H1 (cell line): Measurements from ENCODE around the gene UMAD1. TPM values are rescaled to one million over a fixed set of nuclear protein-coding genes. Genes with fewer than 3 reads are reported as not detected.

Source experiments
- CTCF ChIA-PET: fragments of 300-600 bp; sonication (Branson Sonifier 250); formaldehyde crosslinking; loops from one replicate; lab custom pipeline; 2021; ENCODE audit not compliant: partially characterized antibody; lab: Charles Lee
- POLR2A ChIA-PET: fragments of 300-600 bp; sonication (Branson Sonifier 250); formaldehyde crosslinking; loops from one replicate; lab custom pipeline; 2021; ENCODE audit warnings: inconsistent platforms; ENCODE audit not compliant: partially characterized antibody; lab: Charles Lee
- DNase-seq, 2 experiments: peaks; one replicate each; pipeline versions ENCODE4 v3.0.0 to v3.0.0-alpha.2; 2010 to 2022; ENCODE audit warnings: low spot score in 2 of 2, low read depth in 1 of 2, mixed read lengths in 1 of 2
- FAIRE-seq: peaks from 2 replicates; lab custom pipeline; 2011; peaks lifted over from hg19 to GRCh38; lab: Jason Lieb, UNC
- H2AFZ ChIP-seq: 2 replicates; pipeline ENCODE4 v1.8.1; 2012; ENCODE audit warnings: low read length, inconsistent platforms
- H2AK5ac ChIP-seq: 2 replicates; pipeline ENCODE4 v1.6.1; 2013; ENCODE audit warnings: low read depth, low read length
- H2BK120ac ChIP-seq: replicated peaks from 2 replicates; pipeline ENCODE3; 2013; ENCODE audit warnings: low read depth, low read length, inconsistent platforms
- H2BK12ac ChIP-seq: 2 replicates; pipeline ENCODE4 v1.6.1; 2013; ENCODE audit warnings: low read depth, low read length
- H2BK15ac ChIP-seq: 2 replicates; pipeline ENCODE4 v1.6.1; 2013; ENCODE audit warnings: low read length
- H2BK20ac ChIP-seq: 2 replicates; pipeline ENCODE4 v1.6.1; 2013; ENCODE audit warnings: low read length
- H2BK5ac ChIP-seq: 2 replicates; pipeline ENCODE4 v1.6.1; 2013; ENCODE audit warnings: low read depth, low read length
- H3K14ac ChIP-seq: 2 replicates; pipeline ENCODE4 v1.6.1; 2013; ENCODE audit warnings: inconsistent platforms; ENCODE audit not compliant: insufficient read length
- H3K18ac ChIP-seq: 2 replicates; pipeline ENCODE4 v1.6.1; 2013; ENCODE audit warnings: low read length; ENCODE audit errors: extremely low read depth
- H3K23ac ChIP-seq: 2 replicates; pipeline ENCODE4 v1.6.1; 2013; ENCODE audit warnings: inconsistent platforms; ENCODE audit not compliant: insufficient read length
- H3K23me2 ChIP-seq: 2 replicates; pipeline ENCODE4 v1.6.1; 2013; ENCODE audit warnings: low read depth, low read length
- H3K27ac ChIP-seq: 2 replicates; pipeline ENCODE4 v1.6.1; 2011; ENCODE audit warnings: low read depth, low read length, inconsistent platforms
- H3K27me3 ChIP-seq, 4 experiments: replicated peaks in 1 of 4; 1 replicate in 1 of 4; 2 replicates in 3 of 4; pipeline versions ENCODE4 v1.6.1 to v1.8.1; 2011 to 2013; ENCODE audit warnings: low read length in 3 of 4, mild to moderate bottlenecking in 3 of 4, inconsistent platforms in 2 of 4, mixed read lengths in 2 of 4, moderate library complexity in 1 of 4; ENCODE audit not compliant: control insufficient read depth in 3 of 4, insufficient read depth in 3 of 4; ENCODE audit errors: extremely low read depth in 1 of 4
- H3K36me3 ChIP-seq, 4 experiments: 2 replicates each; pipeline versions ENCODE4 v1.6.1 to v1.8.1; 2011 to 2013; ENCODE audit warnings: mild to moderate bottlenecking in 4 of 4, low read length in 3 of 4, moderate library complexity in 2 of 4, control low read depth in 1 of 4, inconsistent platforms in 1 of 4; ENCODE audit not compliant: insufficient read depth in 4 of 4, control insufficient read depth in 2 of 4
- H3K4ac ChIP-seq: replicated peaks from 2 replicates; pipeline ENCODE3; 2013; ENCODE audit warnings: low read length, low read depth, mixed read lengths, inconsistent platforms; ENCODE audit not compliant: insufficient read length
- H3K4me1 ChIP-seq, 4 experiments: replicated peaks in 1 of 4; 1 replicate in 1 of 4; 2 replicates in 3 of 4; pipeline versions ENCODE4 v1.6.1 to v1.8.1; 2011 to 2013; ENCODE audit warnings: low read length in 3 of 4, inconsistent platforms in 2 of 4, mixed read lengths in 1 of 4; ENCODE audit not compliant: insufficient read depth in 4 of 4, control insufficient read depth in 3 of 4
- H3K4me2 ChIP-seq, 2 experiments: 2 replicates each; pipeline versions ENCODE4 v1.6.1 to v1.8.1; 2011 to 2013; ENCODE audit warnings: low read depth in 2 of 2, low read length in 2 of 2, control low read depth in 1 of 2, inconsistent platforms in 1 of 2, mild to moderate bottlenecking in 1 of 2; ENCODE audit not compliant: insufficient read depth in 1 of 2
- H3K4me3 ChIP-seq, 4 experiments: fragments of 200-600, 300-600 bp in 1 of 4; sonication (generic), shearing (Covaris generic), sonication (Bioruptor Twin) in 1 of 4; 2 replicates each; pipeline versions ENCODE4 v1.5.1 to v1.8.1; 2011 to 2016; ENCODE audit warnings: low read length in 4 of 4, low read depth in 3 of 4, control low read depth in 2 of 4, inconsistent platforms in 2 of 4, mild to moderate bottlenecking in 2 of 4, mixed read lengths in 1 of 4, moderate library complexity in 1 of 4; ENCODE audit not compliant: insufficient read depth in 2 of 4; ENCODE audit errors: extremely low read depth in 1 of 4
- H3K56ac ChIP-seq: replicated peaks from 2 replicates; pipeline ENCODE3; 2013; ENCODE audit warnings: low read depth, mild to moderate bottlenecking, mixed read lengths, low read length, inconsistent platforms; ENCODE audit not compliant: insufficient read length
- H3K79me1 ChIP-seq: 2 replicates; pipeline ENCODE4 v1.6.1; 2013; ENCODE audit warnings: low read depth, low read length, control low read depth
- H3K79me2 ChIP-seq, 2 experiments: 2 replicates each; pipeline versions ENCODE4 v1.6.1 to v1.8.1; 2012 to 2013; ENCODE audit warnings: low read length in 2 of 2, mild to moderate bottlenecking in 2 of 2, inconsistent platforms in 1 of 2; ENCODE audit not compliant: insufficient read depth in 2 of 2, control insufficient read depth in 1 of 2
- H3K9ac ChIP-seq, 4 experiments: replicated peaks in 1 of 4; 1 replicate in 1 of 4; 2 replicates in 3 of 4; pipeline versions ENCODE4 v1.6.1 to v1.8.1; 2011 to 2013; ENCODE audit warnings: low read depth in 3 of 4, low read length in 3 of 4, control low read depth in 2 of 4, mild to moderate bottlenecking in 2 of 4, moderate library complexity in 2 of 4, inconsistent platforms in 1 of 4; ENCODE audit errors: extremely low read depth in 1 of 4
- H3K9me3 ChIP-seq, 2 experiments: 2 replicates each; pipeline versions ENCODE4 v1.6.1 to v1.8.1; 2012 to 2013; ENCODE audit warnings: mild to moderate bottlenecking in 2 of 2, moderate library complexity in 2 of 2, control low read depth in 1 of 2, inconsistent platforms in 1 of 2, low read depth in 1 of 2, low read length in 1 of 2, mixed read lengths in 1 of 2; ENCODE audit not compliant: insufficient read depth in 2 of 2
- H4K20me1 ChIP-seq, 2 experiments: replicated peaks in 1 of 2; 2 replicates each; pipeline versions ENCODE3 to v1.8.1; 2011 to 2013; ENCODE audit warnings: inconsistent platforms in 2 of 2, low read length in 2 of 2, mild to moderate bottlenecking in 1 of 2; ENCODE audit not compliant: insufficient read depth in 2 of 2, control insufficient read depth in 1 of 2
- H4K5ac ChIP-seq: 2 replicates; pipeline ENCODE4 v1.6.1; 2013; ENCODE audit warnings: low read length, low read depth, mixed read lengths, inconsistent platforms; ENCODE audit not compliant: insufficient read length
- H4K8ac ChIP-seq: 2 replicates; pipeline ENCODE4 v1.8.0; 2013; ENCODE audit warnings: mild to moderate bottlenecking, moderate library complexity, low read length, inconsistent platforms; ENCODE audit not compliant: insufficient read depth; ENCODE audit errors: extremely low read depth
- H4K91ac ChIP-seq: replicated peaks from 2 replicates; pipeline ENCODE3; 2013; ENCODE audit warnings: low read length, mixed read lengths, inconsistent platforms; ENCODE audit not compliant: insufficient read length
- BACH1 ChIP-seq: IDR thresholded peaks from 2 replicates; pipeline ENCODE4 v1.6.1; 2012; ENCODE audit warnings: low read length, improper control_type of control experiment
- CBX5 ChIP-seq: fragments of 300-800, 300-1000 bp; sonication (generic); IDR thresholded peaks from 2 replicates; pipeline ENCODE4 v1.7.1; 2016; ENCODE audit warnings: antibody characterized with exemption, low read length, low read depth
- CTCF ChIP-seq, 3 experiments: IDR thresholded peaks; 1 replicate in 2 of 3; 2 replicates in 1 of 3; pipeline versions ENCODE4 v1.5.1 to v1.6.1; 2011; ENCODE audit warnings: low read length in 3 of 3, mild to moderate bottlenecking in 3 of 3, inconsistent platforms in 2 of 3, low read depth in 1 of 3, moderate library complexity in 1 of 3; ENCODE audit not compliant: insufficient read depth in 1 of 3; ENCODE audit errors: control extremely low read depth in 1 of 3
- E2F6 ChIP-seq: IDR thresholded peaks from 2 replicates; pipeline ENCODE4 v1.6.1; 2012; ENCODE audit warnings: inconsistent platforms
- EP300 ChIP-seq, 2 experiments: IDR thresholded peaks; 1 replicate in 1 of 2; 2 replicates in 1 of 2; pipeline ENCODE4 v1.6.1; 2011 to 2012; ENCODE audit warnings: low read depth in 2 of 2, low read length in 2 of 2, mild to moderate bottlenecking in 2 of 2, borderline replicate concordance in 1 of 2, inconsistent platforms in 1 of 2, moderate library complexity in 1 of 2
- POLR2AphosphoS5 ChIP-seq: IDR thresholded peaks from 2 replicates; pipeline ENCODE4 v1.6.1; 2011; ENCODE audit warnings: low read depth, low read length
- RFX5 ChIP-seq: IDR thresholded peaks from 2 replicates; pipeline ENCODE4 v1.6.1; 2011; ENCODE audit warnings: low read depth, low read length, improper control_type of control experiment, borderline replicate concordance
- RXRA ChIP-seq: IDR thresholded peaks from 2 replicates; pipeline ENCODE4 v1.6.1; 2011; ENCODE audit warnings: low read depth, mild to moderate bottlenecking, low read length, moderate library complexity; ENCODE audit not compliant: insufficient read depth
- SP4 ChIP-seq: IDR thresholded peaks from 2 replicates; pipeline ENCODE4 v1.6.1; 2012; ENCODE audit warnings: low read length, inconsistent platforms
- TBP ChIP-seq: IDR thresholded peaks from 2 replicates; pipeline ENCODE4 v1.6.1; 2011; ENCODE audit warnings: low read depth, low read length, improper control_type of control experiment
- WGBS, 2 experiments: shearing (Covaris generic) in 1 of 2; methylation state at CpG; one replicate each; pipeline versions ENCODE4 v1.1.6 to v1.1.7; 2013 to 2015; ENCODE audit warnings: low lambda C conversion rate in 2 of 2, mixed read lengths in 2 of 2, inconsistent platforms in 1 of 2, low coverage in 1 of 2, missing lambda C conversion rate in 1 of 2; ENCODE audit not compliant: insufficient replicate concordance in 2 of 2, insufficient coverage in 1 of 2, insufficient read length in 1 of 2; ENCODE audit errors: extremely low coverage in 1 of 2, missing lambda C conversion rate in 1 of 2; 5-methylcytosine and 5-hydroxymethylcytosine counted together
- polyA plus RNA-seq, 7 experiments: library from polyadenylated mRNA; depleted of rRNA in 3 of 7; stranded (reverse) in 5 of 7; unstranded in 2 of 7; fragments of >200 nt in 5 of 7; fragments of 200-250 nt in 2 of 7; gene quantifications; 1 replicate in 5 of 7; 2 replicates in 1 of 7; 4 replicates in 1 of 7; pipeline versions ENCODE4 v1.2.1 to v1.2.3, GENCODE V29; 2011 to 2013; ENCODE audit warnings: missing spikeins in 2 of 7, mixed read lengths in 2 of 7
- total RNA-seq: library from RNA; stranded (reverse); fragmentation: NEBNext Ultra II Directional; extraction: Animal tissue kit (Norgen Biotek cat#: 25700); gene quantifications from 2 replicates; pipeline ENCODE4 v1.2.1, GENCODE V29; 2021

UMAD1 gene
- total and polyA plus RNA-seq, 2 of the 8 experiments (the other 6 are each of a cell fraction or from before 2014, with no cell fraction given) = 10.4 to 12.3 TPM

- Histone ChIP-seq H3K9me3 (no peaks in the 10 kb centered on the region), H3K9ac (no peak overlapping the region), H4K8ac (no peak overlapping the region), H2AFZ (no peak overlapping the region), H3K27ac (no peak overlapping the region), H4K20me1 (no peaks in the 10 kb centered on the region), H3K27me3 (no peaks in the 10 kb centered on the region), H3K79me1 (no peaks in the 10 kb centered on the region), H2BK5ac (no peak overlapping the region), H3K18ac (no peak overlapping the region), H2AK5ac (no peak overlapping the region), H3K4me3 (no peak overlapping the region), H3K4me2 (no peak overlapping the region), H2BK120ac (no peak overlapping the region), H2BK20ac (no peak overlapping the region), H3K56ac (no peak overlapping the region), H3K4ac (no peak overlapping the region), H2BK15ac (no peak overlapping the region), H3K23me2 (no peaks in the 10 kb centered on the region), H3K4me1 (no peaks in the 10 kb centered on the region), H3K23ac (no peak overlapping the region), H3K14ac (no peak overlapping the region), H3K79me2 (no peaks in the 10 kb centered on the region), H4K5ac (no peak overlapping the region), H4K91ac (no peak overlapping the region), H3K36me3 (no peaks in the 10 kb centered on the region), H2BK12ac (no peak overlapping the region)
- POLR2A ChIA-PET = no interaction called here
- FAIRE-seq (no peak), DNase-seq (no peak)
- CTCF ChIA-PET = interaction anchor here (2.0 kb wide), 1 partner anchor 14 kb away, joined by 6 read pairs; no protein-coding TSS in a partner anchor
- 87% methylated on average over 5 of the region's 5 CpGs; no CpG with 5 or more reads in 1 of the 2 experiments for WGBS, 2 experiments
- no peak for TF ChIP-seq EP300 (IDR thresholded peaks at IDR 0.05; ENCODE audit: borderline replicate concordance in 1 of 2, low read depth in 2 of 2, low read length in 2 of 2)
- TF ChIP-seq SP4 = no peak
- no peak for TF ChIP-seq CTCF (IDR thresholded peaks at IDR 0.05; ENCODE audit: control extremely low read depth in 1 of 3, insufficient read depth in 1 of 3, low read depth in 1 of 3, low read length in 3 of 3)
- TF ChIP-seq E2F6 = no peak
- TF ChIP-seq RXRA = no peak
- no peak for TF ChIP-seq BACH1
- no peak for TF ChIP-seq POLR2AphosphoS5
- TF ChIP-seq TBP = no peak
- no peak for TF ChIP-seq CBX5
- no peak for TF ChIP-seq RFX5
These were observed 54.7 kb downstream of the UMAD1 start for GRCh38 chr7:7695111-7695817.
